Endothelial cell of umbilical vein (primary cell): ENCODE data around the gene KAZN.

ENCODE experiments used
- EZH2 ChIP-seq: IDR thresholded peaks from 2 replicates; pipeline ENCODE4 v1.6.1; 2012; ENCODE audit warnings: borderline replicate concordance, low read depth, mild to moderate bottlenecking, moderate library complexity, low read length, inconsistent platforms; ENCODE audit not compliant: severe bottlenecking
- JUN ChIP-seq: IDR thresholded peaks from 2 replicates; pipeline ENCODE4 v1.6.1; 2011; ENCODE audit warnings: borderline replicate concordance, low read depth; ENCODE audit not compliant: insufficient read length, insufficient read depth
- MYC ChIP-seq: IDR thresholded peaks from one replicate; pipeline ENCODE4 v1.6.1; 2011; ENCODE audit warnings: mild to moderate bottlenecking, low read depth, low read length
- POLR2A ChIP-seq: IDR thresholded peaks from 2 replicates; pipeline ENCODE4 v1.6.1; 2012; ENCODE audit warnings: low read depth, mild to moderate bottlenecking, control low read depth, low read length
- POLR2AphosphoS5 ChIP-seq: IDR thresholded peaks from 2 replicates; pipeline ENCODE4 v1.6.1; 2012; ENCODE audit warnings: low read depth, mild to moderate bottlenecking, control low read depth, low read length, moderate library complexity; ENCODE audit not compliant: insufficient read depth
- TF ChIP-seq, protein P1 (sequence below), 2 donors: IDR thresholded peaks; 1 replicate in 1 of 2; 2 replicates in 1 of 2; pipeline ENCODE4 v1.5.1; 2011; ENCODE audit warnings: low read length in 2 of 2, mild to moderate bottlenecking in 2 of 2, moderate library complexity in 2 of 2, control low read depth in 1 of 2, inconsistent platforms in 1 of 2, low read depth in 1 of 2; ENCODE audit not compliant: insufficient read depth in 1 of 2; ENCODE audit errors: extremely low read depth in 1 of 2
- TF ChIP-seq, protein P2 (sequence below): IDR thresholded peaks from 2 replicates; pipeline ENCODE4 v1.6.1; 2011; ENCODE audit not compliant: insufficient read depth, insufficient read length

DNA sequence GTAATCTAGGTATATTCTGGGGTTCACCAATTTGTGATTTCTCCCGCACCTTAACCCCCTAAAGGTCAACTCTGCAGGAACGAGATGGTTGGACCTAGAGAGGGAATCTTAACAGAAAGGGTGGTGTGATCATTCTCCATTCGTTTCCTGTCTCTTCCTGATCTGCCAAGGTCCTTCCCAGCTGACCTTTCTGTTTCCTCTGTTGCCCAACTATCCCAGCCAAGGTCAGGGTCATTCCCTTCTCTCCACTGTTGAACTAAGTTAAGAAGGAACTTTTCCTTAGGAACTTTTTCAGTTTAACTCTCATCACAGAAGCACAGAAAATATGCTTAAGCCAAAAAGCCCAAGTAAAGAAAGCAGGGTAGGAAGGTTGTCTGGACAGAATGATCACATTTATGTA, 49.3 kb downstream of the KAZN start:
- TF ChIP-seq, protein P1, sequence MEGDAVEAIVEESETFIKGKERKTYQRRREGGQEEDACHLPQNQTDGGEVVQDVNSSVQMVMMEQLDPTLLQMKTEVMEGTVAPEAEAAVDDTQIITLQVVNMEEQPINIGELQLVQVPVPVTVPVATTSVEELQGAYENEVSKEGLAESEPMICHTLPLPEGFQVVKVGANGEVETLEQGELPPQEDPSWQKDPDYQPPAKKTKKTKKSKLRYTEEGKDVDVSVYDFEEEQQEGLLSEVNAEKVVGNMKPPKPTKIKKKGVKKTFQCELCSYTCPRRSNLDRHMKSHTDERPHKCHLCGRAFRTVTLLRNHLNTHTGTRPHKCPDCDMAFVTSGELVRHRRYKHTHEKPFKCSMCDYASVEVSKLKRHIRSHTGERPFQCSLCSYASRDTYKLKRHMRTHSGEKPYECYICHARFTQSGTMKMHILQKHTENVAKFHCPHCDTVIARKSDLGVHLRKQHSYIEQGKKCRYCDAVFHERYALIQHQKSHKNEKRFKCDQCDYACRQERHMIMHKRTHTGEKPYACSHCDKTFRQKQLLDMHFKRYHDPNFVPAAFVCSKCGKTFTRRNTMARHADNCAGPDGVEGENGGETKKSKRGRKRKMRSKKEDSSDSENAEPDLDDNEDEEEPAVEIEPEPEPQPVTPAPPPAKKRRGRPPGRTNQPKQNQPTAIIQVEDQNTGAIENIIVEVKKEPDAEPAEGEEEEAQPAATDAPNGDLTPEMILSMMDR (IDR thresholded peaks at IDR 0.05; ENCODE audit: extremely low read depth in 1 of 2, insufficient read depth in 1 of 2, low read depth in 1 of 2, low read length in 2 of 2), result no peak
- TF ChIP-seq EZH2, result no peak
- TF ChIP-seq POLR2A, result no peak
- TF ChIP-seq, protein P2, sequence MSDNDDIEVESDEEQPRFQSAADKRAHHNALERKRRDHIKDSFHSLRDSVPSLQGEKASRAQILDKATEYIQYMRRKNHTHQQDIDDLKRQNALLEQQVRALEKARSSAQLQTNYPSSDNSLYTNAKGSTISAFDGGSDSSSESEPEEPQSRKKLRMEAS, result no peak
- TF ChIP-seq POLR2AphosphoS5, result no peak
- no peak for TF ChIP-seq JUN
- no peak for TF ChIP-seq MYC
